ENCODE results near the gene ZDHHC11B.

GRCh38 chr5:757931-758697, 26.4 kb downstream of the ZDHHC11B start:
- TF ChIP-seq, protein P1, sequence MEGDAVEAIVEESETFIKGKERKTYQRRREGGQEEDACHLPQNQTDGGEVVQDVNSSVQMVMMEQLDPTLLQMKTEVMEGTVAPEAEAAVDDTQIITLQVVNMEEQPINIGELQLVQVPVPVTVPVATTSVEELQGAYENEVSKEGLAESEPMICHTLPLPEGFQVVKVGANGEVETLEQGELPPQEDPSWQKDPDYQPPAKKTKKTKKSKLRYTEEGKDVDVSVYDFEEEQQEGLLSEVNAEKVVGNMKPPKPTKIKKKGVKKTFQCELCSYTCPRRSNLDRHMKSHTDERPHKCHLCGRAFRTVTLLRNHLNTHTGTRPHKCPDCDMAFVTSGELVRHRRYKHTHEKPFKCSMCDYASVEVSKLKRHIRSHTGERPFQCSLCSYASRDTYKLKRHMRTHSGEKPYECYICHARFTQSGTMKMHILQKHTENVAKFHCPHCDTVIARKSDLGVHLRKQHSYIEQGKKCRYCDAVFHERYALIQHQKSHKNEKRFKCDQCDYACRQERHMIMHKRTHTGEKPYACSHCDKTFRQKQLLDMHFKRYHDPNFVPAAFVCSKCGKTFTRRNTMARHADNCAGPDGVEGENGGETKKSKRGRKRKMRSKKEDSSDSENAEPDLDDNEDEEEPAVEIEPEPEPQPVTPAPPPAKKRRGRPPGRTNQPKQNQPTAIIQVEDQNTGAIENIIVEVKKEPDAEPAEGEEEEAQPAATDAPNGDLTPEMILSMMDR (IDR thresholded peaks at IDR 0.05; ENCODE audit: insufficient read depth, low read length): no peak
- TF ChIP-seq REST (IDR thresholded peaks at IDR 0.05; ENCODE audit: insufficient replicate concordance, low read depth) (no peak), POLR2AphosphoS5 (IDR thresholded peaks at IDR 0.05; ENCODE audit: low read depth) (no peak), SPI1 (IDR thresholded peaks at IDR 0.05; ENCODE audit: borderline replicate concordance, low read depth) (no peak)
